K562 (cell line): ENCODE measurements around the gene DNAAF1. TPM values are rescaled to one million over a fixed set of nuclear protein-coding genes. Genes with fewer than 3 reads are reported as not detected.

ENCODE experiments used
- ATF7 ChIP-seq: fragments of 450-650 bp; IDR thresholded peaks from 2 replicates; pipeline ENCODE4 v1.7.1; 2014; ENCODE audit warnings: mild to moderate bottlenecking, moderate library complexity
- ELF4 ChIP-seq: fragments of 450-650 bp; formaldehyde crosslinking; IDR thresholded peaks from 2 replicates; pipeline ENCODE4 v1.4.0; 2022; ENCODE audit warnings: missing genetic modification characterization
- ETV5 ChIP-seq: sonication (generic); formaldehyde crosslinking; IDR thresholded peaks from 2 replicates; pipeline ENCODE4 v1.4.0; 2020; ENCODE audit warnings: low read depth, mild to moderate bottlenecking, missing genetic modification reagents
- FOXP1 ChIP-seq: sonication (generic); formaldehyde crosslinking; IDR thresholded peaks from 2 replicates; pipeline ENCODE4 v1.8.0; 2022; ENCODE audit warnings: mild to moderate bottlenecking, missing genetic modification reagents
- FUS ChIP-seq: fragments of 200-400 bp; formaldehyde crosslinking; optimal IDR thresholded peaks from 2 replicates; pipeline ENCODE3; 2017; ENCODE audit warnings: low read depth, low read length
- IFI16 ChIP-seq: fragments of 250-450 bp; sonication (Bioruptor Pico); IDR thresholded peaks from 2 replicates; pipeline ENCODE4 v2.1.2; 2022; ENCODE audit warnings: mild to moderate bottlenecking, inconsistent platforms
- NFRKB ChIP-seq: fragments of 450-650 bp; IDR thresholded peaks from 2 replicates; pipeline ENCODE4 v1.6.1; 2016; ENCODE audit warnings: low read depth
- SIN3A ChIP-seq, 2 experiments: fragments of 150-350 bp in 1 of 2; IDR thresholded peaks; 2 replicates each; pipeline ENCODE4 v1.6.1; 2011 to 2016; ENCODE audit warnings: borderline replicate concordance in 2 of 2, low read depth in 2 of 2, low read length in 2 of 2, mild to moderate bottlenecking in 2 of 2, moderate library complexity in 2 of 2; ENCODE audit not compliant: control insufficient read depth in 1 of 2
- ZC3H8 ChIP-seq: fragments of 450-650 bp; IDR thresholded peaks from 2 replicates; pipeline ENCODE4 v1.6.1; 2017
- ZKSCAN8 ChIP-seq: fragments of 200-800 bp; sonication (Bioruptor generic); IDR thresholded peaks from 2 replicates; pipeline ENCODE4 v1.6.1; 2016; ENCODE audit warnings: missing genetic modification characterization, missing compliant biosample characterization
- ZNF24 ChIP-seq: fragments of 450-650 bp; IDR thresholded peaks from 2 replicates; pipeline ENCODE4 v1.6.1; 2016
- ZNF668 ChIP-seq: fragments of 250-450 bp; sonication (Bioruptor Pico); IDR thresholded peaks from 2 replicates; pipeline ENCODE4 v1.8.0; 2022; ENCODE audit warnings: mild to moderate bottlenecking, inconsistent platforms
- polyA plus RNA-seq, 8 experiments: library from polyadenylated mRNA; depleted of rRNA in 4 of 8; stranded (reverse) in 5 of 8; unstranded in 3 of 8; fragments of >200 nt; fragmentation: Nextera tagmentation in 2 of 8; fragmentation: Illumina TruSeq in 1 of 8; extraction: Ambion mirVana in 2 of 8; extraction: Trizol in 1 of 8; gene quantifications; 2 replicates each; pipeline versions ENCODE4 v1.2.1 to v1.2.3, GENCODE V29; 2011 to 2014; ENCODE audit warnings: inconsistent platforms in 1 of 8, missing spikeins in 1 of 8
- total RNA-seq, 7 experiments: library from RNA; depleted of rRNA in 6 of 7; stranded (reverse); fragments of >200 nt in 6 of 7; fragmentation: Illumina TruSeq in 2 of 7; extraction: Trizol in 2 of 7; gene quantifications; 2 replicates each; pipeline versions ENCODE4 v1.2.1 to v1.2.3, GENCODE V29; 2011 to 2021; ENCODE audit warnings: low replicate concordance in 1 of 7
- TF ChIP-seq, protein P1 (sequence below): fragments of 450-650 bp; IDR thresholded peaks from 2 replicates; pipeline ENCODE4 v1.7.1; 2018; ENCODE audit warnings: mild to moderate bottlenecking, low read depth; ENCODE audit not compliant: partially characterized antibody
- TF ChIP-seq, protein P2 (sequence below), 2 experiments: fragments of 450-650 bp; IDR thresholded peaks; 2 replicates each; pipeline ENCODE4 v1.6.1; 2016
- TF ChIP-seq, protein P3 (sequence below): fragments of 450-650 bp; formaldehyde crosslinking; IDR thresholded peaks from 2 replicates; pipeline ENCODE4 v1.4.0; 2022; ENCODE audit warnings: missing genetic modification characterization
- TF ChIP-seq, protein P4 (sequence below): fragments of 250-450 bp; sonication (Bioruptor Pico); IDR thresholded peaks from 2 replicates; pipeline ENCODE4 v1.8.0; 2021; ENCODE audit warnings: borderline replicate concordance, mild to moderate bottlenecking, moderate library complexity; ENCODE audit not compliant: poor library complexity, severe bottlenecking
- TF ChIP-seq, protein P5 (sequence below): IDR thresholded peaks from 3 replicates; pipeline ENCODE4 v1.6.1; 2011; ENCODE audit warnings: borderline replicate concordance, mild to moderate bottlenecking, moderate library complexity; ENCODE audit not compliant: insufficient read length; ENCODE audit errors: extremely low read depth

Gene DNAAF1
- total and polyA plus RNA-seq, 9 of the 15 experiments (the other 6 are each of a cell fraction or from before 2014, with no cell fraction given), result 0.01 TPM; not detected in 8

DNA sequence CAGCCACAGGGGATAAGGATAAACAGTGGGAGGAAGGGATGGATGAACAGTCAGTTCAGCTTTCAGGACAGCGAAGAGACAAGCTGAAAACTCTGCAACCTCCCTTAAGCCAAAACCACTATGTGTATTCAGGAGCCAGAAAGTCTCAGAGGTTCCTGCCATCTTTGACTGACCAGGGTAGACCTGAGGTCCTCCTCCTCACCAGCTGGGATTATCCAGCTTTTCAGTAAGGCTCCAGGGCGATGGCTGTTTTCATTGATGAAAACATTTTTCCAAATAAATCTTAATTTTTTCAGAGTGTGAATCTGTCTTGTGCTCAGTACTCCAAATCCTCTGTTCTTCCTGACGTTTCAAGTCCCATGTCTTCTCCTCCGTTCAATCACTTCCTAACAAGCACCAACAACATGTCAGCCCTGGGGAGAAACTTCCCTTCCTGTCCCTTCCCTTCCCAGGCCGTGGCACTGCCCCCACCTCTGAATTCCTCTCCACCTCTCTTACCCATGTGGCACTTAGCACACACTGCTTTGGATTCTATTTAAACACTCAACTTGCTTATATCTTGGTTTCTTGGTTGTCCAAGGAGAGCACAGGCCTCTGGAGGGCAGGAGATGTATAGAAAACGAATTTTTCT is 5.4 kb upstream of the DNAAF1 start (continued):
- TF ChIP-seq, protein P1, sequence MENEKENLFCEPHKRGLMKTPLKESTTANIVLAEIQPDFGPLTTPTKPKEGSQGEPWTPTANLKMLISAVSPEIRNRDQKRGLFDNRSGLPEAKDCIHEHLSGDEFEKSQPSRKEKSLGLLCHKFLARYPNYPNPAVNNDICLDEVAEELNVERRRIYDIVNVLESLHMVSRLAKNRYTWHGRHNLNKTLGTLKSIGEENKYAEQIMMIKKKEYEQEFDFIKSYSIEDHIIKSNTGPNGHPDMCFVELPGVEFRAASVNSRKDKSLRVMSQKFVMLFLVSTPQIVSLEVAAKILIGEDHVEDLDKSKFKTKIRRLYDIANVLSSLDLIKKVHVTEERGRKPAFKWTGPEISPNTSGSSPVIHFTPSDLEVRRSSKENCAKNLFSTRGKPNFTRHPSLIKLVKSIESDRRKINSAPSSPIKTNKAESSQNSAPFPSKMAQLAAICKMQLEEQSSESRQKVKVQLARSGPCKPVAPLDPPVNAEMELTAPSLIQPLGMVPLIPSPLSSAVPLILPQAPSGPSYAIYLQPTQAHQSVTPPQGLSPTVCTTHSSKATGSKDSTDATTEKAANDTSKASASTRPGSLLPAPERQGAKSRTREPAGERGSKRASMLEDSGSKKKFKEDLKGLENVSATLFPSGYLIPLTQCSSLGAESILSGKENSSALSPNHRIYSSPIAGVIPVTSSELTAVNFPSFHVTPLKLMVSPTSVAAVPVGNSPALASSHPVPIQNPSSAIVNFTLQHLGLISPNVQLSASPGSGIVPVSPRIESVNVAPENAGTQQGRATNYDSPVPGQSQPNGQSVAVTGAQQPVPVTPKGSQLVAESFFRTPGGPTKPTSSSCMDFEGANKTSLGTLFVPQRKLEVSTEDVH, result peak; percentile 21
- TF ChIP-seq NFRKB, result peak; percentile 17; the same call in 1 of the 2 replicates
- peak; percentile 61 for TF ChIP-seq ELF4 (CRISPR knock-in tag)
- TF ChIP-seq, protein P2, sequence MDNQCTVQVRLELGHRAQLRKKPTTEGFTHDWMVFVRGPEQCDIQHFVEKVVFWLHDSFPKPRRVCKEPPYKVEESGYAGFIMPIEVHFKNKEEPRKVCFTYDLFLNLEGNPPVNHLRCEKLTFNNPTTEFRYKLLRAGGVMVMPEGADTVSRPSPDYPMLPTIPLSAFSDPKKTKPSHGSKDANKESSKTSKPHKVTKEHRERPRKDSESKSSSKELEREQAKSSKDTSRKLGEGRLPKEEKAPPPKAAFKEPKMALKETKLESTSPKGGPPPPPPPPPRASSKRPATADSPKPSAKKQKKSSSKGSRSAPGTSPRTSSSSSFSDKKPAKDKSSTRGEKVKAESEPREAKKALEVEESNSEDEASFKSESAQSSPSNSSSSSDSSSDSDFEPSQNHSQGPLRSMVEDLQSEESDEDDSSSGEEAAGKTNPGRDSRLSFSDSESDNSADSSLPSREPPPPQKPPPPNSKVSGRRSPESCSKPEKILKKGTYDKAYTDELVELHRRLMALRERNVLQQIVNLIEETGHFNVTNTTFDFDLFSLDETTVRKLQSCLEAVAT (IDR thresholded peaks at IDR 0.05), result 0 out of 4 replicates have a peak, but pooled peaks have one; percentile 13 to 20
- TF ChIP-seq SIN3A (IDR thresholded peaks at IDR 0.05; ENCODE audit: borderline replicate concordance in 2 of 2, control insufficient read depth in 1 of 2, low read depth in 2 of 2, low read length in 2 of 2), result no peak
- TF ChIP-seq ZNF668, result peak; percentile 78
- 0 out of 2 replicates have a peak, but pooled peaks have one; percentile 2 for TF ChIP-seq ZNF24
- no peak for TF ChIP-seq FUS
- 0 out of 2 replicates have a peak, but pooled peaks have one; percentile 22 for TF ChIP-seq IFI16 (CRISPR knock-in tag)
- 0 out of 2 replicates have a peak, but pooled peaks have one; percentile 8 for TF ChIP-seq ATF7
- TF ChIP-seq, protein P3, sequence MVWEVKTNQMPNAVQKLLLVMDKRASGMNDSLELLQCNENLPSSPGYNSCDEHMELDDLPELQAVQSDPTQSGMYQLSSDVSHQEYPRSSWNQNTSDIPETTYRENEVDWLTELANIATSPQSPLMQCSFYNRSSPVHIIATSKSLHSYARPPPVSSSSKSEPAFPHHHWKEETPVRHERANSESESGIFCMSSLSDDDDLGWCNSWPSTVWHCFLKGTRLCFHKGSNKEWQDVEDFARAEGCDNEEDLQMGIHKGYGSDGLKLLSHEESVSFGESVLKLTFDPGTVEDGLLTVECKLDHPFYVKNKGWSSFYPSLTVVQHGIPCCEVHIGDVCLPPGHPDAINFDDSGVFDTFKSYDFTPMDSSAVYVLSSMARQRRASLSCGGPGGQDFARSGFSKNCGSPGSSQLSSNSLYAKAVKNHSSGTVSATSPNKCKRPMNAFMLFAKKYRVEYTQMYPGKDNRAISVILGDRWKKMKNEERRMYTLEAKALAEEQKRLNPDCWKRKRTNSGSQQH (CRISPR knock-in tag), result 0 out of 2 replicates have a peak, but pooled peaks have one; percentile 19
- TF ChIP-seq ZKSCAN8 (CRISPR knock-in tag), result peak; percentile 23; the same call in 1 of the 2 replicates
- TF ChIP-seq, protein P4, sequence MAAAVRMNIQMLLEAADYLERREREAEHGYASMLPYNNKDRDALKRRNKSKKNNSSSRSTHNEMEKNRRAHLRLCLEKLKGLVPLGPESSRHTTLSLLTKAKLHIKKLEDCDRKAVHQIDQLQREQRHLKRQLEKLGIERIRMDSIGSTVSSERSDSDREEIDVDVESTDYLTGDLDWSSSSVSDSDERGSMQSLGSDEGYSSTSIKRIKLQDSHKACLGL, result no peak
- peak; percentile 42; the same call in 1 of the 2 replicates for TF ChIP-seq ETV5 (CRISPR knock-in tag)
- TF ChIP-seq ZC3H8, result no peak
- 0 out of 2 replicates have a peak, but pooled peaks have one; percentile 17 for TF ChIP-seq FOXP1 (CRISPR knock-in tag)
- TF ChIP-seq, protein P5, sequence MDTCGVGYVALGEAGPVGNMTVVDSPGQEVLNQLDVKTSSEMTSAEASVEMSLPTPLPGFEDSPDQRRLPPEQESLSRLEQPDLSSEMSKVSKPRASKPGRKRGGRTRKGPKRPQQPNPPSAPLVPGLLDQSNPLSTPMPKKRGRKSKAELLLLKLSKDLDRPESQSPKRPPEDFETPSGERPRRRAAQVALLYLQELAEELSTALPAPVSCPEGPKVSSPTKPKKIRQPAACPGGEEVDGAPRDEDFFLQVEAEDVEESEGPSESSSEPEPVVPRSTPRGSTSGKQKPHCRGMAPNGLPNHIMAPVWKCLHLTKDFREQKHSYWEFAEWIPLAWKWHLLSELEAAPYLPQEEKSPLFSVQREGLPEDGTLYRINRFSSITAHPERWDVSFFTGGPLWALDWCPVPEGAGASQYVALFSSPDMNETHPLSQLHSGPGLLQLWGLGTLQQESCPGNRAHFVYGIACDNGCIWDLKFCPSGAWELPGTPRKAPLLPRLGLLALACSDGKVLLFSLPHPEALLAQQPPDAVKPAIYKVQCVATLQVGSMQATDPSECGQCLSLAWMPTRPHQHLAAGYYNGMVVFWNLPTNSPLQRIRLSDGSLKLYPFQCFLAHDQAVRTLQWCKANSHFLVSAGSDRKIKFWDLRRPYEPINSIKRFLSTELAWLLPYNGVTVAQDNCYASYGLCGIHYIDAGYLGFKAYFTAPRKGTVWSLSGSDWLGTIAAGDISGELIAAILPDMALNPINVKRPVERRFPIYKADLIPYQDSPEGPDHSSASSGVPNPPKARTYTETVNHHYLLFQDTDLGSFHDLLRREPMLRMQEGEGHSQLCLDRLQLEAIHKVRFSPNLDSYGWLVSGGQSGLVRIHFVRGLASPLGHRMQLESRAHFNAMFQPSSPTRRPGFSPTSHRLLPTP, result no peak
